ENCODE data around the gene NFKB2.

Gene NFKB2

DNA sequence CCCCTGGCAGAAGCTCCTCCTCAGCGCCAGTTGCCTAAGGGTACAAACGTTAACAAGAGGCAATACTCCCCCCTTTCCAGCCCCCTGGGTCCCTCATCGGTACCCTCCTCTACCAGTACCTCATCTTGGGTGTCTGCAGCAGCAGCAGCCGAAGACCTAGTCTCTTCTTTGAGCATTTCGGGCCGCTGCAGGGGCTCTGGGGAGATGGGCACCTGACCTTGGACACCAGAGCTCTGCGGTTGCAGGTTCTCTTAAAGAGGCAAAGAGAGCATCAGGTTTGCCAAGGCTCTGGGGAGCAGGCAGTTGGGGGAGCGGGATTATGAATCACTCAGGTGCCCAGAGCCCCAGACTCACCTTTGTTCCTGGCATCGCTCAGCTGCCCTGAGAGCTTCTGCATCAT lies 28.6 kb downstream of the NFKB2 start:
- Histone ChIP-seq H3K36me3 (ENCODE audit: insufficient read depth) (no peaks in the 10 kb centered on the region), H3K27me3 (ENCODE audit: insufficient read depth, low read depth) (no peaks in the 10 kb centered on the region), H3K4me1 (ENCODE audit: low read depth, poor library complexity, severe bottlenecking) (peaks cover 15% of the 10 kb centered on the region), H3K27ac (no peak overlapping the region), H3K4me2 (no peak overlapping the region), H3K4me3 (IDR thresholded peaks at IDR 0.05; ENCODE audit: insufficient read depth, low read depth, low read length) (no peak overlapping the region), H3K79me2 (ENCODE audit: insufficient read depth, low read depth) (no peaks in the 10 kb centered on the region), H3K9ac (no peak overlapping the region), H2AFZ (ENCODE audit: low read depth) (no peak overlapping the region), H4K20me1 (ENCODE audit: insufficient read depth) (no peaks in the 10 kb centered on the region)
- TF ChIP-seq, protein P1, sequence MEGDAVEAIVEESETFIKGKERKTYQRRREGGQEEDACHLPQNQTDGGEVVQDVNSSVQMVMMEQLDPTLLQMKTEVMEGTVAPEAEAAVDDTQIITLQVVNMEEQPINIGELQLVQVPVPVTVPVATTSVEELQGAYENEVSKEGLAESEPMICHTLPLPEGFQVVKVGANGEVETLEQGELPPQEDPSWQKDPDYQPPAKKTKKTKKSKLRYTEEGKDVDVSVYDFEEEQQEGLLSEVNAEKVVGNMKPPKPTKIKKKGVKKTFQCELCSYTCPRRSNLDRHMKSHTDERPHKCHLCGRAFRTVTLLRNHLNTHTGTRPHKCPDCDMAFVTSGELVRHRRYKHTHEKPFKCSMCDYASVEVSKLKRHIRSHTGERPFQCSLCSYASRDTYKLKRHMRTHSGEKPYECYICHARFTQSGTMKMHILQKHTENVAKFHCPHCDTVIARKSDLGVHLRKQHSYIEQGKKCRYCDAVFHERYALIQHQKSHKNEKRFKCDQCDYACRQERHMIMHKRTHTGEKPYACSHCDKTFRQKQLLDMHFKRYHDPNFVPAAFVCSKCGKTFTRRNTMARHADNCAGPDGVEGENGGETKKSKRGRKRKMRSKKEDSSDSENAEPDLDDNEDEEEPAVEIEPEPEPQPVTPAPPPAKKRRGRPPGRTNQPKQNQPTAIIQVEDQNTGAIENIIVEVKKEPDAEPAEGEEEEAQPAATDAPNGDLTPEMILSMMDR (conservative IDR thresholded peaks at IDR 0.05; ENCODE audit: low read depth, low read length): no peak

DNA sequence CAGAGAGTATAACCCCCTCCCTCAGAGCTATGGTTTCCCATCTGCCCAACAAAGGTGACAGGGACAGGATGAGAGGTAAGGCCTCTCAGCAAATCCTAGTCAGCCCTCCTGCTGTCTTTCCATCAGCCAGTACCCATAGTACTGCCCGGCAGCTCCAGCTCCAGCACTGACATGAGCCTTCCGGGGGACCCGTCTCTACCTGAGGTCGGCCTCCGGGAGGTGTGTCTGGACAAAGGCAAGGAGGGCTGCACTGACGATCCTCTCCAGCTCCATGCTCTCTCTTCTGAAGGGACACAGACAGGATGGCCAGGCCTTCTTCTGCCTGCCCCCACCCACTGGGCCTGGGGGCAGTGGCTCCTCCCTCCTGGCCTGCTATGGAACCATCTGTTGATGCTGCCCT lies 29.4 kb downstream of the NFKB2 start:
- peaks cover 13% of the 10 kb centered on the region for H3K4me1 ChIP-seq (ENCODE audit: low read depth, poor library complexity, severe bottlenecking)
- TF ChIP-seq, protein P1 (conservative IDR thresholded peaks at IDR 0.05; ENCODE audit: low read depth, low read length): no peak
- no peak overlapping the region for H2AFZ ChIP-seq (ENCODE audit: low read depth)
- no peaks in the 10 kb centered on the region for H4K20me1 ChIP-seq (ENCODE audit: insufficient read depth)
- no peaks in the 10 kb centered on the region for H3K27me3 ChIP-seq (ENCODE audit: insufficient read depth, low read depth)
- no peak overlapping the region for H3K9ac ChIP-seq
- H3K4me3 ChIP-seq (IDR thresholded peaks at IDR 0.05; ENCODE audit: insufficient read depth, low read depth, low read length): no peak overlapping the region
- no peaks in the 10 kb centered on the region for H3K79me2 ChIP-seq (ENCODE audit: insufficient read depth, low read depth)
- no peak overlapping the region for H3K4me2 ChIP-seq
- H3K36me3 ChIP-seq (ENCODE audit: insufficient read depth): no peaks in the 10 kb centered on the region
- H3K27ac ChIP-seq: no peak overlapping the region

DNA sequence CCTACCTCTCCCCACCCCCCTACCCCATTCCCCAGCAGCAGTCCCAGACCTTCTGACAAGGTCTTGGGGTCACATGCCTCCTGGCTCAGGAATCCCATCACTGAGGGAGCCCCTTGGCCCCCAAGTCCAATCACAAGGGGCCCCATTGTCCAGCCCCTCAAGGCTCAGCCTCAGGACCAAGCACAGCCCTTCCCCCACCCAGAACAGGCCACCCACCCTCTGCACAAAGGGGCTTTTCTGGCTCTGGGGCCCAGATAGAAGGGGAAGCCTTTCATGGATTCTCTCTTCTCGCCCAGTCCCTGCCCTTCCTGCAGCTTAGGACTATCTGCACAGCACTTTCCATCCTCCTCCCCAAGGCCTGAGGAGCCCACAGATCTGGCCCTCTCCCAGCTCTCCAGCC lies 29.9 kb downstream of the NFKB2 start:
- H4K20me1 ChIP-seq (ENCODE audit: insufficient read depth): no peaks in the 10 kb centered on the region
- H3K27me3 ChIP-seq (ENCODE audit: insufficient read depth, low read depth): no peaks in the 10 kb centered on the region
- no peak overlapping the region for H3K4me2 ChIP-seq
- TF ChIP-seq, protein P1 (conservative IDR thresholded peaks at IDR 0.05; ENCODE audit: low read depth, low read length): no peak
- no peaks in the 10 kb centered on the region for H3K36me3 ChIP-seq (ENCODE audit: insufficient read depth)
- no peak overlapping the region for H3K9ac ChIP-seq
- H3K27ac ChIP-seq: no peak overlapping the region
- peaks cover 13% of the 10 kb centered on the region for H3K4me1 ChIP-seq (ENCODE audit: low read depth, poor library complexity, severe bottlenecking)
- H2AFZ ChIP-seq (ENCODE audit: low read depth): no peak overlapping the region
- no peak overlapping the region for H3K4me3 ChIP-seq (IDR thresholded peaks at IDR 0.05; ENCODE audit: insufficient read depth, low read depth, low read length)
- H3K79me2 ChIP-seq (ENCODE audit: insufficient read depth, low read depth): no peaks in the 10 kb centered on the region

DNA sequence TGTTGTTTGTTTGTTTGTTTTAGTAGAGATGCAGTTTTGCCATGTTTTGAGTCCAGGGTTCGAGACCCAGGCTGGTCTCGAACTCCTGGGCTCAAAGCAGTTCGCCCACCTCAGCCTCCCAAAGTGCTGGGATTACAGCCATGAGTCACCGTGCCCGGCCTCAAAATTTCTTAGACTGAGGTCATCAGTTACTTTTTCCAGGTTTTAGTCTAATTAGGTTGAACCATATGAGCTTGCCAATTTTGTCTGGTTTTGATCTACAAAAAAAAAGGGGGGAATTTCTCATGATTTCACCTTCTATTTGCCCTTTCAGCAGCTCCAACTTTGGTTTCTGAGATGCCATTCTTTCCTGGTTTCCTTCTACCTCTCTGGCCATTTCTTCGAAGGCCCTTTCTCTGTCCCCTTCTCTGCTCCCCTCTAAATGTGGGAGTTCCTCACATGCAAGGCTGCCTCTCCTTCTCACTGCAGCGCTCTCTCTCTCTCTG lies 31.3 kb downstream of the NFKB2 start:
- Histone ChIP-seq H3K79me2 (ENCODE audit: insufficient read depth, low read depth) (no peaks in the 10 kb centered on the region; the same call in 1 of the 2 replicates), H3K4me2 (no peak overlapping the region), H3K4me3 (IDR thresholded peaks at IDR 0.05; ENCODE audit: insufficient read depth, low read depth, low read length) (no peak overlapping the region), H3K27me3 (ENCODE audit: insufficient read depth, low read depth) (no peaks in the 10 kb centered on the region), H3K36me3 (ENCODE audit: insufficient read depth) (no peaks in the 10 kb centered on the region), H2AFZ (ENCODE audit: low read depth) (no peak overlapping the region), H3K9ac (no peak overlapping the region), H3K27ac (no peak overlapping the region), H4K20me1 (ENCODE audit: insufficient read depth) (no peaks in the 10 kb centered on the region), H3K4me1 (ENCODE audit: low read depth, poor library complexity, severe bottlenecking) (peaks cover 18% of the 10 kb centered on the region)
- TF ChIP-seq, protein P1 (conservative IDR thresholded peaks at IDR 0.05; ENCODE audit: low read depth, low read length): no peak
